IMR-90 (cell line): ENCODE data around the gene TMEM237. TPM values are rescaled to one million over a fixed set of nuclear protein-coding genes. Genes with fewer than 3 reads are reported as not detected.

ENCODE experiments used
- ATAC-seq: fragments of 200-7000 bp; cut with Tn5 transposase; 2 replicates; pipeline ENCODE4 v1.9.1; 2020; ENCODE audit warnings: low read depth, mild to moderate bottlenecking, moderate library complexity
- BruUV-seq: library from RNA; stranded (reverse); fragments of 400-500 nt; replicated peaks from 2 replicates; lab custom pipeline; 2021; lab: Mats Ljungman, UMichigan
- CTCF ChIA-PET: fragments of 300-600 bp; formaldehyde crosslinking; extraction: SDS; loops from one replicate; lab custom pipeline; 2021; ENCODE audit warnings: antibody characterized with exemption; lab: Yijun Ruan, JAX
- POLR2A ChIA-PET: fragments of 300-600 bp; sonication (Branson Sonifier 250); formaldehyde crosslinking; loops from one replicate; lab custom pipeline; 2022; ENCODE audit warnings: antibody characterized with exemption; ENCODE audit not compliant: unreplicated experiment; lab: Charles Lee
- DNase-seq: peaks from one replicate; pipeline ENCODE4 v3.0.0; 2013
- H2AFZ ChIP-seq: replicated peaks from 2 replicates; pipeline ENCODE3; 2013; ENCODE audit warnings: low read length, mild to moderate bottlenecking; ENCODE audit not compliant: poor library complexity
- H2AK5ac ChIP-seq: 2 replicates; pipeline ENCODE4 v1.6.1; 2013; ENCODE audit warnings: low read depth, low read length, inconsistent platforms
- H2AK9ac ChIP-seq: replicated peaks from 2 replicates; pipeline ENCODE3; 2013; ENCODE audit warnings: mild to moderate bottlenecking, low read depth, low read length, moderate library complexity; ENCODE audit not compliant: poor library complexity
- H2BK120ac ChIP-seq: 2 replicates; pipeline ENCODE4 v1.6.1; 2013; ENCODE audit warnings: low read depth, low read length, inconsistent platforms
- H2BK15ac ChIP-seq: 3 replicates; pipeline ENCODE4 v1.6.1; 2013; ENCODE audit warnings: low read depth, low read length, inconsistent platforms
- H2BK20ac ChIP-seq: 2 replicates; pipeline ENCODE4 v1.6.1; 2013; ENCODE audit warnings: low read depth, mild to moderate bottlenecking, inconsistent platforms, low read length, moderate library complexity
- H2BK5ac ChIP-seq: 2 replicates; pipeline ENCODE4 v1.6.1; 2013; ENCODE audit warnings: mild to moderate bottlenecking, low read depth, low read length, inconsistent platforms; ENCODE audit not compliant: poor library complexity, severe bottlenecking
- H3K14ac ChIP-seq: replicated peaks from 2 replicates; pipeline ENCODE4 v1.6.1; 2013; ENCODE audit warnings: low read depth, low read length, inconsistent platforms
- H3K18ac ChIP-seq: 2 replicates; pipeline ENCODE4 v1.6.1; 2013; ENCODE audit warnings: low read depth, low read length, control low read depth
- H3K23ac ChIP-seq: 2 replicates; pipeline ENCODE4 v1.6.1; 2013; ENCODE audit warnings: low read depth, low read length, inconsistent platforms
- H3K27ac ChIP-seq: 2 replicates; pipeline ENCODE4 v1.5.1; 2013; ENCODE audit warnings: mild to moderate bottlenecking, control low read depth, low read length; ENCODE audit not compliant: insufficient read depth
- H3K27me3 ChIP-seq: 2 replicates; pipeline ENCODE4 v1.6.1; 2013; ENCODE audit warnings: low read length; ENCODE audit not compliant: control insufficient read depth, insufficient read depth
- H3K36me3 ChIP-seq: 2 replicates; pipeline ENCODE4 v1.6.1; 2013; ENCODE audit warnings: low read length, mixed read lengths; ENCODE audit not compliant: control insufficient read depth, insufficient read depth
- H3K4ac ChIP-seq: 2 replicates; pipeline ENCODE4 v1.6.1; 2013; ENCODE audit warnings: low read depth, low read length, inconsistent platforms
- H3K4me1 ChIP-seq: 2 replicates; pipeline ENCODE4 v1.6.1; 2013; ENCODE audit warnings: low read length, mixed read lengths; ENCODE audit not compliant: control insufficient read depth, insufficient read depth
- H3K4me2 ChIP-seq: 2 replicates; pipeline ENCODE4 v1.6.1; 2013; ENCODE audit warnings: low read depth, mild to moderate bottlenecking, control low read depth, low read length, moderate library complexity
- H3K4me3 ChIP-seq: 2 replicates; pipeline ENCODE4 v1.5.1; 2013; ENCODE audit warnings: low read depth, mild to moderate bottlenecking, control low read depth, low read length, moderate library complexity; ENCODE audit not compliant: insufficient read depth
- H3K56ac ChIP-seq: 2 replicates; pipeline ENCODE4 v1.6.1; 2013; ENCODE audit warnings: low read length, inconsistent platforms; ENCODE audit not compliant: insufficient read depth; ENCODE audit errors: extremely low read depth
- H3K79me1 ChIP-seq, 2 experiments: 2 replicates each; pipeline ENCODE4 v1.6.1; 2013; ENCODE audit warnings: low read length in 2 of 2, inconsistent platforms in 1 of 2, low read depth in 1 of 2
- H3K9ac ChIP-seq: 2 replicates; pipeline ENCODE4 v1.6.1; 2013; ENCODE audit warnings: low read depth, low read length, control low read depth
- H3K9me1 ChIP-seq: 2 replicates; pipeline ENCODE4 v1.6.1; 2013; ENCODE audit warnings: low read length, inconsistent platforms; ENCODE audit not compliant: insufficient read depth
- H3K9me3 ChIP-seq: 2 replicates; pipeline ENCODE4 v1.6.1; 2013; ENCODE audit warnings: low read length; ENCODE audit not compliant: control insufficient read depth, insufficient read depth
- H4K20me1 ChIP-seq: 2 replicates; pipeline ENCODE4 v1.6.1; 2013; ENCODE audit warnings: low read length, inconsistent platforms; ENCODE audit not compliant: insufficient read depth
- H4K5ac ChIP-seq: 2 replicates; pipeline ENCODE4 v1.6.1; 2013; ENCODE audit warnings: mild to moderate bottlenecking, low read depth, low read length, control low read depth
- H4K8ac ChIP-seq, 2 experiments: 2 replicates each; pipeline ENCODE4 v1.6.1; 2013; ENCODE audit warnings: low read depth in 2 of 2, low read length in 2 of 2, control low read depth in 1 of 2, inconsistent platforms in 1 of 2
- H4K91ac ChIP-seq: 2 replicates; pipeline ENCODE4 v1.6.1; 2013; ENCODE audit warnings: low read depth, low read length, inconsistent platforms; ENCODE audit not compliant: insufficient read depth
- CHD1 ChIP-seq: IDR thresholded peaks from 2 replicates; pipeline ENCODE4 v1.6.1; 2012; ENCODE audit warnings: low read depth, low read length, improper control_type of control experiment
- MAZ ChIP-seq: IDR thresholded peaks from 2 replicates; pipeline ENCODE4 v1.6.1; 2012; ENCODE audit warnings: low read depth, mild to moderate bottlenecking, low read length, improper control_type of control experiment, moderate library complexity, borderline replicate concordance
- MXI1 ChIP-seq: IDR thresholded peaks from 2 replicates; pipeline ENCODE4 v1.6.1; 2012; ENCODE audit warnings: low read depth, mild to moderate bottlenecking, low read length, moderate library complexity, borderline replicate concordance
- NFE2L2 ChIP-seq: fragments of 150-350 bp; IDR thresholded peaks from 2 replicates; pipeline ENCODE4 v1.6.1; 2016; ENCODE audit warnings: low read depth, mild to moderate bottlenecking, low read length
- RFX5 ChIP-seq: IDR thresholded peaks from 2 replicates; pipeline ENCODE4 v1.8.0; 2012; ENCODE audit warnings: low read depth, mild to moderate bottlenecking, low read length, moderate library complexity
- SMC3 ChIP-seq: fragments of 150-350 bp; IDR thresholded peaks from 2 replicates; pipeline ENCODE4 v1.6.1; 2016; ENCODE audit warnings: low read depth, mild to moderate bottlenecking, antibody characterized with exemption, low read length, moderate library complexity
- WGBS, 2 experiments: methylation state at CpG; one replicate each; pipeline versions ENCODE4 v1.1.5 to v1.1.7; 2013; ENCODE audit warnings: missing lambda C conversion rate in 2 of 2; ENCODE audit not compliant: insufficient read length in 1 of 2; ENCODE audit errors: extremely low coverage in 2 of 2; 5-methylcytosine and 5-hydroxymethylcytosine counted together
- dilution Hi-C: fragments of 300-500 bp; cut with HindIII; formaldehyde crosslinking; loops from one replicate; pipeline ENCODE4 v1.14.3; 2018; ENCODE audit warnings: low sequenced_read_pairs; ENCODE audit not compliant: unreplicated experiment
- in situ Hi-C: fragments of 300-500 bp; cut with MboI; formaldehyde crosslinking; loops from 3 replicates; pipeline ENCODE4 v1.14.3; 2019; ENCODE audit warnings: low sequenced_read_pairs, inconsistent platforms, mixed read lengths
- intact Hi-C: fragments of 100-400 bp; cut with micrococcal nuclease; formaldehyde crosslinking; loops from 2 replicates; pipeline ENCODE4 v1.10.0; 2022
- polyA plus RNA-seq, 3 experiments: library from polyadenylated mRNA; depleted of rRNA; stranded (reverse); fragments of >200 nt; gene quantifications; 2 replicates each; pipeline ENCODE4 v1.2.3, GENCODE V29; 2012; ENCODE audit warnings: low replicate concordance in 1 of 3
- total RNA-seq: library from RNA; depleted of rRNA; stranded (reverse); fragments of >200 nt; gene quantifications from 2 replicates; pipeline ENCODE4 v1.2.3, GENCODE V29; 2012

Gene TMEM237
- total and polyA plus RNA-seq, 2 of the 4 experiments (the other 2 are of a cell fraction), result 29.4 to 58.8 TPM

DNA sequence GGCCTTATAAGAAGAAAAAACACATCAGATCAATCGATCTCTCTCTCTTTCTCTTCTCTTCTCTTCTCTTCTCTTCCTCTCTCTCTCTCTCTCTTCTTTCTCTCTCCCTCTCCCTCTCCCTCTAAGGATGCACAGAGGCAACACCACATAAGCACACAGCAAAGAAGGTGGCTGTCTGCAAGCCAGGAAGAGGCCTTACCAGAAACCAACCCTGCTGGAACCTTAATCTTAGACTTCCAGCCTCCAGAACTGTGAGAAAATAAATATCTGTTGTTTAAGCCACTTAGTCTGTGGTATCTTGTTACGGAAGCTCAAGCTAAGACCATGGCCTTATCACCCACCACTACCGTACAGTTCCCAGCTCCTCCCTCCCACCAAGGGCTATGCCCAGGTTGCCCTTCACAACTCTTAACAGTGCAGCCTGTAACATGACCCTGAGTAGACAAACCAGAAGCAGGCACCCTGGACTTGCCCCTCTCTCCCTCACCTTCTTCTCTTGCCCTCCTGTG is 25.2 kb upstream of the TMEM237 start:
- no peak overlapping the region for H2AK5ac ChIP-seq
- H2BK120ac ChIP-seq, result no peak overlapping the region
- no peak overlapping the region for H2BK20ac ChIP-seq
- H3K4me3 ChIP-seq, result no peak overlapping the region
- DNase-seq (no peak), ATAC-seq (no peak)
- no peak overlapping the region; the same call in 1 of the 2 replicates for H4K91ac ChIP-seq
- POLR2A ChIA-PET, result no interaction called here
- H3K4ac ChIP-seq, result no peak overlapping the region; the same call in 1 of the 2 replicates
- H3K9me3 ChIP-seq, result no peaks in the 10 kb centered on the region
- peak overlapping the region; percentile 51 for H2AK9ac ChIP-seq
- no peaks in the 10 kb centered on the region for H3K79me1 ChIP-seq
- WGBS, 2 experiments, result no CpG with 5 or more reads among the region's 3 CpGs
- TF ChIP-seq MXI1 (no peak), CHD1 (no peak), NFE2L2 (no peak), MAZ (no peak), RFX5 (no peak), SMC3 (no peak)
- H3K36me3 ChIP-seq, result no peaks in the 10 kb centered on the region
- intact Hi-C loops, result no loop called here
- CTCF ChIA-PET, result no interaction called here
- H3K56ac ChIP-seq, result no peak overlapping the region
- H4K20me1 ChIP-seq, result no peaks in the 10 kb centered on the region
- no peak overlapping the region for H3K27ac ChIP-seq
- dilution Hi-C loops, result no loop called here
- H3K14ac ChIP-seq, result 0 out of 2 replicates have a peak overlapping the region, but pooled peaks have one; percentile 29
- peaks cover 5% of the 10 kb centered on the region; the same call in 1 of the 2 replicates for H3K9me1 ChIP-seq
- no peaks in the 10 kb centered on the region for H3K4me1 ChIP-seq
- H3K9ac ChIP-seq, result no peak overlapping the region
- no peak overlapping the region for H3K4me2 ChIP-seq
- H4K8ac ChIP-seq, result peak overlapping the region in 1 of 2 experiments; percentile 6; a peak in 1 of 4 replicates
- H2AFZ ChIP-seq, result no peak overlapping the region
- H2BK15ac ChIP-seq, result no peak overlapping the region
- in situ Hi-C loops, result no loop called here
- no peak overlapping the region for H3K18ac ChIP-seq
- no TSS peak for BruUV-seq
- H4K5ac ChIP-seq, result no peak overlapping the region
- H3K23ac ChIP-seq, result no peak overlapping the region
- H2BK5ac ChIP-seq, result no peak overlapping the region
- H3K27me3 ChIP-seq, result no peaks in the 10 kb centered on the region
